ENCODE measurements around the gene PCDHB16. TPM values are rescaled to one million over a fixed set of nuclear protein-coding genes. Genes with fewer than 3 reads are reported as not detected.
"Not testable (repeated sequence)": the region's sequence is repeated elsewhere in the genome, so short reads cannot be mapped to it uniquely, and the experiment has no call there.

Gene PCDHB16
- 1 to 10 TPM; 4.9 to 8.4 (median 5.7) TPM for polyA plus RNA-seq (ENCODE audit: insufficient read length in 4 of 4)

DNA sequence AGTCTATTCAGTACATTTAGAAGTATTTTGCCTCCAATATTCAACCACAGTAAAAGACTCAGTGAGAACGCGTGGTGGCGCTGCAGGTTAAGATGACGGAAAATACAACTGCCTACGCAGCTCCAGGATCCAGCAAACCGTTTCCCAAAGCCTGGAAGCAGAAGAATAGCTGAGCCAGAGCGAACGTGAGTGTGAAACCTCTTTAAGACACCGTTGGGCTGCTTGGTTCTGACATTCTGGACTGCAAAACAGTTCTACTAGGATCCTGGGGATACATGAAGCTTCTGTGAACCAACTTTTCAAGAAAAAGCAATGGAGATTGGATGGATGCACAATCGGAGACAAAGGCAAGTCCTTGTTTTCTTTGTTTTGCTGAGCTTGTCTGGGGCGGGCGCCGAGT is at the start of gene PCDHB16:
PCDHB16 (plus strand) TSS at position 140 of the 400 bp plus-strand sequence; CDS start at position 313, 173 bp downstream.
- DNase-seq (ENCODE audit: low read depth in 4 of 4, low spot score in 3 of 4): no peak

DNA sequence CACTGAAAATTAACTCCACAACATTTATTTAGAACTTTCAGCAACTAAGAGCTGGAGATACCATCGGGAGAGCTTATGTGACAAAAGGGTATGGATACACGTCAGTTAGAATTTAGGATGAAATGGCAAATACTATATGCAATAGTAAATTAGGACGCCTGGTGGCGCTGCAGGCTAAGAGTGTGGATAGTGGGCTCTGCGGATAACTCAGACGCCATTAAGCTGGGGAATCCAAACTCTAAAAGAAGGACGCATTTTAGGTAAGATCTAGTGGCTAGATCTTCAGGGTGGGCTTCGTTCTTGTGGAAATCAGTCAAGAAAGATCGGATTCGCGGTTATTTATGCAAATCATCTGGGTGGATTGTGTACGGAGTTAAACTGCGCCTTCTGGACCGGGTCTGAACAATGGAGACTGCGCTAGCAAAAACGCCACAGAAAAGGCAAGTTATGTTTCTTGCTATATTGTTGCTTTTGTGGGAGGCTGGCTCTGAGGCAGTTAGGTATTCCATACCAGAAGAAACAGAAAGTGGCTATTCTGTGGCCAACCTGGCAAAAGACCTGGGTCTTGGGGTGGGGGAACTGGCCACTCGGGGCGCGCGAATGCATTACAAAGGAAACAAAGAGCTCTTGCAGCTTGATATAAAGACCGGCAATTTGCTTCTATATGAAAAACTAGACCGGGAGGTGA is 47.0 kb upstream of the PCDHB16 start, which contains the start of gene PCDHB5:
PCDHB5 (plus strand) TSS at position 177 of the 688 bp plus-strand sequence; CDS start at position 406, 229 bp downstream.
- no peak for DNase-seq (ENCODE audit: low read depth in 4 of 4, low spot score in 3 of 4)

DNA sequence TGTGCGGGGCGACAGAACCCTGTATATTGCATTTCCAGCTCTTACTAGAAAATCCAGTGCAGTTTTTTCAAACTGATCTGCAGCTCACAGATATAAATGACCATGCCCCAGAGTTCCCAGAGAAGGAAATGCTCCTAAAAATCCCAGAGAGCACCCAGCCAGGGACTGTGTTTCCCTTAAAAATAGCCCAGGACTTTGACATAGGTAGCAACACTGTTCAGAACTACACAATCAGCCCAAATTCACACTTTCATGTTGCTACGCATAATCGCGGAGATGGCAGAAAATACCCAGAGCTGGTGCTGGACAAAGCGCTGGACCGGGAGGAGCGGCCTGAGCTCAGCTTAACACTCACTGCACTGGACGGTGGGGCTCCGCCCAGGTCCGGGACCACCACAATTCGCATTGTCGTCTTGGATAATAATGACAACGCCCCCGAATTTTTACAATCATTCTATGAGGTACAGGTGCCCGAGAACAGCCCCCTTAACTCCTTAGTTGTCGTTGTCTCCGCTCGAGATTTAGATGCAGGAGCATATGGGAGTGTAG is 46.4 kb upstream of the PCDHB16 start:
- no peak for DNase-seq (ENCODE audit: low read depth in 4 of 4, low spot score in 3 of 4)

DNA sequence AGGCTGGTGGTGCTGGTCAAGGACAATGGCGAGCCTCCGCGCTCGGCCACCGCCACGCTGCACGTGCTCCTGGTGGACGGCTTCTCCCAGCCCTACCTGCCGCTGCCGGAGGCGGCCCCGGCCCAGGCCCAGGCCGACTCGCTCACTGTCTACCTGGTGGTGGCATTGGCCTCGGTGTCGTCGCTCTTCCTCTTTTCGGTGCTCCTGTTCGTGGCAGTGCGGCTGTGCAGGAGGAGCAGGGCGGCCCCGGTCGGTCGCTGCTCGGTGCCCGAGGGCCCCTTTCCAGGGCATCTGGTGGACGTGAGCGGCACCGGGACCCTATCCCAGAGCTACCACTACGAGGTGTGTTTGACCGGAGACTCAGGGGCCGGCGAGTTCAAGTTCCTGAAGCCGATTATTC is 44.8 kb upstream of the PCDHB16 start:
- DNase-seq (ENCODE audit: low read depth in 4 of 4, low spot score in 3 of 4): not testable (repeated sequence)

DNA sequence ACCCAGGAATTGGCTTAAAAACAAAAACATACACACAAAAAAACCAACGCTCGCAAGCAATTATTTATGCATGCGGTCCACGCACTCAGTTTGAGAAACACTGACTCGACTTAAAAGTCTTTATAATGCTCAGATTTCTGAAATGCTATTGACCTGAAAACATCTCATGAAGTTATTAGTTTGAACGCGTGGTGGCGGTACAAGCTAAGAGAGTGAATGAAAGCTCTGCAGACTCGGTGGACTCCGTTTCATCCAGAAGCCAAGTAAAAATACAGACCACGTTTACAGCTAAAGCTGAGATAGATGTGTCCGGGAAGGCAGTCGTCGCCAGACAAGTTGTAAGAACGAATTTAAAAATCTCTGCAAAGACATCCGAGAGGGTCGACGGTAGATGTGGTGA is 32.4 kb upstream of the PCDHB16 start, which contains the start of gene PCDHB6:
PCDHB6 (plus strand) TSS at position 246 of the 400 bp plus-strand sequence. CDS start 201 bp downstream, outside the sequence.
- no peak for DNase-seq (ENCODE audit: low read depth in 4 of 4, low spot score in 3 of 4)

DNA sequence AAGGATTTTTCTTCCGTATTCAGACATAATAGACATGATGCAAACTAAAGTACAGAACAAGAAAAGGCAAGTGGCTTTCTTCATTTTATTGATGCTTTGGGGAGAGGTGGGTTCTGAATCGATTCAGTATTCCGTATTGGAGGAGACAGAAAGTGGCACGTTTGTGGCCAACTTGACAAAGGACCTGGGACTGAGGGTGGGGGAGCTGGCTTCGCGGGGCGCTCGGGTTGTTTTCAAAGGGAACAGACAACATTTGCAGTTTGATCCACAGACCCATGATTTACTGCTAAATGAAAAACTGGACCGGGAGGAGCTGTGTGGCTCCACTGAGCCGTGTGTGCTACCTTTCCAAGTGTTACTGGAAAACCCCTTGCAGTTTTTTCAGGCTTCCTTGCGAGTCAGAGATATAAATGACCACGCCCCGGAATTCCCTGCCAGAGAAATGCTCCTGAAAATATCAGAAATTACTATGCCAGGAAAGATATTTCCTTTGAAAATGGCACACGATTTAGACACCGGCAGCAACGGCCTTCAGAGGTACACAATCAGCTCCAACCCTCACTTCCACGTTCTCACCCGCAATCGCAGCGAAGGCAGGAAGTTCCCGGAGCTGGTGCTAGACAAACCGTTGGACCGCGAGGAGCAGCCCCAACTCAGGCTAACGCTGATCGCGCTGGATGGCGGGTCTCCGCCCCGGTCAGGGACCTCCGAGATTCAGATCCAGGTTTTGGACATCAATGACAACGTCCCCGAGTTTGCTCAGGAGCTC is 31.8 kb upstream of the PCDHB16 start:
- no peak for DNase-seq (ENCODE audit: low read depth in 4 of 4, low spot score in 3 of 4)

DNA sequence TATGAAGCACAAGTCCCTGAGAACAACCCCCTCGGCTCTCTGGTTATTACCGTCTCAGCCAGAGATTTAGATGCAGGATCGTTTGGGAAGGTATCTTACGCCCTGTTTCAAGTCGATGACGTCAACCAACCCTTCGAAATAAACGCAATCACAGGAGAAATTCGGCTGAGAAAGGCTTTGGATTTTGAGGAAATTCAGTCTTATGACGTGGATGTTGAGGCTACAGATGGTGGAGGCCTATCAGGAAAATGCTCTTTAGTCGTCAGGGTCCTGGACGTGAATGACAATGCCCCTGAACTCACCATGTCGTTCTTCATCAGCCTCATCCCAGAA is 31.2 kb upstream of the PCDHB16 start:
- DNase-seq (ENCODE audit: low read depth in 4 of 4, low spot score in 3 of 4): no peak

DNA sequence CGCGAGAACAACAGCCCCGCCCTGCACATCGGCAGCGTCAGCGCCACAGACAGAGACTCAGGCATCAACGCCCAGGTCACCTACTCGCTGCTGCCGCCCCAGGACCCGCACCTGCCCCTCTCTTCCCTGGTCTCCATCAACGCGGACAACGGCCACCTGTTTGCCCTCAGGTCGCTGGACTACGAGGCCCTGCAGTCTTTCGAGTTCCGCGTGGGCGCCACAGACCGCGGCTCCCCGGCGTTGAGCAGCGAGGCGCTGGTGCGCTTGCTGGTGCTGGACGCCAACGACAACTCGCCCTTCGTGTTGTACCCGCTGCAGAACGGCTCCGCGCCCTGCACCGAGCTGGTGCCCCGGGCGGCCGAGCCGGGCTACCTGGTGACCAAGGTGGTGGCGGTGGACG is 30.6 kb upstream of the PCDHB16 start:
- DNase-seq (ENCODE audit: low read depth in 4 of 4, low spot score in 3 of 4): not testable (repeated sequence)

DNA sequence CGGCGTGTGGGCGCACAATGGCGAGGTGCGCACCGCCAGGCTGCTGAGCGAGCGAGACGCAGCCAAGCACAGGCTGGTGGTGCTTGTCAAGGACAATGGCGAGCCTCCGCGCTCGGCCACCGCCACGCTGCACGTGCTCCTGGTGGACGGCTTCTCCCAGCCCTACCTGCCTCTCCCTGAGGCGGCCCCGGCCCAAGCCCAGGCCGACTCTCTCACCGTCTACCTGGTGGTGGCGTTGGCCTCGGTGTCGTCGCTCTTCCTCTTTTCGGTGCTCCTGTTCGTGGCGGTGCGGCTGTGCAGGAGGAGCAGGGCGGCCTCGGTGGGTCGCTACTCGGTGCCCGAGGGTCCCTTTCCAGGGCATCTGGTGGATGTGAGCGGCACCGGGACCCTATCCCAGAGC is 30.1 kb upstream of the PCDHB16 start:
- not testable (repeated sequence) for DNase-seq (ENCODE audit: low read depth in 4 of 4, low spot score in 3 of 4)

DNA sequence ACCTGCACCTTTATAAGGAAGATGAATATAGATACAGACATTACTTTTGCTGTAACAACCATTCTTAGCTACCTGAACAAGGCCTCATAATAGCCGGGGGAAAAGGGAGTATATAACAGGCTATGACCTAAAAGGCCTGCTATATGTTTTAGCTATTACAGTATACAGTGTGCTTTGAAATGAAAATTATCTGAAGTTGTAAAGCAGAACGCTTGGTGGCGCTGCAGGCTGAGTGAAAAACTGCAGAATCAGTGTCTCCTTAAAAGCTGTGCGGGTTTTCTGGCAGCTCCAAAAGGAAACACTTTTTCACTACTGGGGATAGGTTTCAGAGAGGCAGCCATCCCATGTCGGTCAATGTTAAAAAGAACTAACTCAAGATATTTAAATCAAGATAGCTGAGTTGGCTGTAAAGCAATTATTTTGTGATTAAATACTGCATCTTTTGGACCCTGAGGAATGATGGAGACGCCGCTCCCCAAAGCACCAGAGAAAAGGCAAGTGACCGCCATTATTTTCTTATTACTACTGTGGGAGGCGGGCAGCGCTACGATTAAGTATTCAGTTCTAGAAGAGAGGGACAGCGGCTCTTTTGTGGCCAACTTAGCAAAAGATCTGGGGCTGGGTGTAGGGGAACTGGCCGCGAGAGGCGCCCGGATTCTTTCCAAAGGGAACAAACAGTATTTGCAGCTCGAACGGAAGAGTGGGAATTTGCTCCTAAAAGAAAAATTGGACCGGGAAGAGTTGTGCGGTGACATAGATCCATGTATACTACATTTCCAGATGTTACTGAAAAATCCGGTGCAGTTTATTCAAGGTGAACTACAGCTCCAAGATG is 26.4 kb upstream of the PCDHB16 start:
- DNase-seq (ENCODE audit: low read depth in 4 of 4, low spot score in 3 of 4): no peak

DNA sequence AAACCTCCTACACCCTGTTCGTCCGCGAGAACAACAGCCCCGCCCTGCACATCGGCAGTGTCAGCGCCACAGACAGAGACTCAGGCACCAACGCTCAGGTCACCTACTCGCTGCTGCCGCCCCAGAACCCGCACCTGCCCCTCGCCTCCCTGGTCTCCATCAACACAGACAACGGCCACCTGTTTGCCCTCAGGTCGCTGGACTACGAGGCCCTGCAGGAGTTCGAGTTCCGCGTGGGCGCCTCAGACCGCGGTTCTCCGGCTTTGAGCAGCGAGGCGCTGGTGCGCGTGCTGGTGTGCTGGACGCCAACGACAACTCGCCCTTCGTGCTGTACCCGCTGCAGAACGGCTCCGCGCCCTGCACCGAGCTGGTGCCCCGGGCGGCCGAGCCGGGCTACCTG is 24.8 kb upstream of the PCDHB16 start:
- not testable (repeated sequence) for DNase-seq (ENCODE audit: low read depth in 4 of 4, low spot score in 3 of 4)

DNA sequence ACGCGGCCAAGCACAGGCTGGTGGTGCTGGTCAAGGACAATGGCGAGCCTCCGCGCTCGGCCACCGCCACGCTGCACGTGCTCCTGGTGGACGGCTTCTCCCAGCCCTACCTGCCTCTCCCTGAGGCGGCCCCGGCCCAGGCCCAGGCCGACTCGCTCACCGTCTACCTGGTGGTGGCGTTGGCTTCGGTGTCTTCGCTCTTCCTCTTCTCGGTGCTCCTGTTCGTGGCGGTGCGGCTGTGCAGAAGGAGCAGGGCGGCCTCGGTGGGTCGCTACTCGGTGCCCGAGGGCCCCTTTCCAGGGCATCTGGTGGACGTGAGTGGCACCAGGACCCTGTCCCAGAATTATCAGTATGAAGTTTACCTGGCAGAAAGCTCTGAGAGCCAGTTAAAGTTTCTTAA is 24.3 kb upstream of the PCDHB16 start:
- DNase-seq (ENCODE audit: low read depth in 4 of 4, low spot score in 3 of 4): not testable (repeated sequence)

DNA sequence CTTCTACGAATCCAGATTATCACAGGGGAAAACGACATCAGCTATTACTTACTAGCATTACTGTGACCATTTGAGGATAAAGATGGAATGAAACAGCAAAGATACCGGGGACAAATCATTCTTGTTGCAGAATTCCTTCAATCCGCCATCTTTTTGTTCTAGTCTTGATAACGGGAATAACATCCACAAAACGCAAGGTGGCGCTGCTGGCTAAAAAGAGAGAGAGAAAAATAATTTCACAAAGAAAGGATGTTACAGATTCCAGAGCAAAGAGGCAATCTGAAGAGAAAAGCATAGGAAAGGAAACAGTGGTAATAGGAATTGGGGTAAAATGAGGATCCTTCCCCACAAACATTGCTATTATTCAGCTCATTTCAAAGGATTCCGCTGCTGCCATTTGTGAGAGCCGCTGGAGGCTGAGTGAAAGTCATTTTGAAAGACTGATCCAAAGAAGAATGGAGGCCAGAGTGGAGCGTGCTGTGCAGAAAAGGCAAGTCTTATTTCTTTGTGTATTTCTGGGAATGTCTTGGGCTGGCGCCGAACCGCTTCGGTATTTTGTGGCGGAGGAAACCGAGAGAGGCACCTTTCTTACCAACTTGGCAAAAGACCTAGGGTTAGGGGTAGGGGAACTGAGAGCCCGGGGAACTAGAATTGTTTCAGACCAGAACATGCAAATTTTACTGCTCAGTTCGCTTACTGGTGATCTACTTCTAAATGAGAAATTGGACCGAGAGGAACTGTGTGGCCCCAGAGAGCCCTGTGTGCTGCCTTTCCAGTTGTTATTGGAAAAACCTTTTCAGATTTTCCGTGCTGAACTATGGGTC is 9.6 kb upstream of the PCDHB16 start, which contains the start of gene PCDHB7:
PCDHB7 (plus strand) TSS at position 264 of the 824 bp plus-strand sequence; CDS start at position 456, 192 bp downstream.
- DNase-seq (ENCODE audit: low read depth in 4 of 4, low spot score in 3 of 4): no peak

DNA sequence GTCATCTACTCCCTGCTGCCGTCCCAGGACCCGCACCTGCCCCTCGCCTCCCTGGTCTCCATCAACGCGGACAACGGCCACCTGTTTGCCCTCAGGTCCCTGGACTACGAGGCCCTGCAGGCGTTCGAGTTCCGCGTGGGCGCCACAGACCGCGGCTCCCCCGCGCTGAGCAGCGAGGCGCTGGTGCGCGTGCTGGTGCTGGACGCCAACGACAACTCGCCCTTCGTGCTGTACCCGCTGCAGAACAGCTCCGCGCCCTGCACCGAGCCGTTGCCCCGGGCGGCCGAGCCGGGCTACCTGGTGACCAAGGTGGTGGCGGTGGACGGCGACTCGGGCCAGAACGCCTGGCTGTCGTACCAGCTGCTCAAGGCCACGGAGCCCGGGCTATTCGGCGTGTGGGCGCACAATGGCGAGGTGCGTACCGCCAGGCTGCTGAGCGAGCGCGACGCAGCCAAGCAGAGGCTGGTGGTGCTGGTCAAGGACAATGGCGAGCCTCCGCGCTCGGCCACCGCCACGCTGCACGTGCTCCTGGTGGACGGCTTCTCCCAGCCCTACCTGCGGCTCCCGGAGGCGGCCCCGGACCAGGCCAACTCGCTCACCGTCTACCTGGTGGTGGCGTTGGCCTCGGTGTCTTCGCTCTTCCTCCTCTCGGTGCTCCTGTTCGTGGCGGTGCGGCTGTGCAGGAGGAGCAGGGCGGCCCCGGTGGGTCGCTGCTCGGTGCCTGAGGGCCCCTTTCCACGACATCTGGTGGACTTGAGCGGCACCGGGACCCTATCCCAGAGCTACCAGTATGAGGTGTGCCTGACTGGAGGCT is 7.7 kb upstream of the PCDHB16 start:
- not testable (repeated sequence) for DNase-seq (ENCODE audit: low read depth in 4 of 4, low spot score in 3 of 4)

DNA sequence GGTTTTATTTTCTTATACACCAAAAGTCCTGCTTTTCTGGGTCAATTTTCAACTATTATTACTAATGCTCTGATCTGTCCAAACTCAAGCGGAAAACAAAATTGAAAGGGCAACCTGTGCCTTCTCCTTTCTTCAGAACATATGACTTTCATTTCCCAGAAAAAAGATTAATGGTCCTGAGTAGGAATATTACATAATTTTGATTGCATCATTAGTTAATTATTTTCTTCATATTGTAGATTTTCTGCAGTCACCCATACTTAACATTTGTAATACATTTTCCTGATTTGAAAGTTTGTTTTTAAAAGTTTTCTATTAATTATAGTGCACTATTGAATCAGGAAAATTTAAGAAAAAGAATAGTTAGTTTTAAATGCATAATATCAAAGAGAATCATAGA is 6.3 kb upstream of the PCDHB16 start:
- DNase-seq (ENCODE audit: low read depth in 4 of 4, low spot score in 3 of 4): no peak

DNA sequence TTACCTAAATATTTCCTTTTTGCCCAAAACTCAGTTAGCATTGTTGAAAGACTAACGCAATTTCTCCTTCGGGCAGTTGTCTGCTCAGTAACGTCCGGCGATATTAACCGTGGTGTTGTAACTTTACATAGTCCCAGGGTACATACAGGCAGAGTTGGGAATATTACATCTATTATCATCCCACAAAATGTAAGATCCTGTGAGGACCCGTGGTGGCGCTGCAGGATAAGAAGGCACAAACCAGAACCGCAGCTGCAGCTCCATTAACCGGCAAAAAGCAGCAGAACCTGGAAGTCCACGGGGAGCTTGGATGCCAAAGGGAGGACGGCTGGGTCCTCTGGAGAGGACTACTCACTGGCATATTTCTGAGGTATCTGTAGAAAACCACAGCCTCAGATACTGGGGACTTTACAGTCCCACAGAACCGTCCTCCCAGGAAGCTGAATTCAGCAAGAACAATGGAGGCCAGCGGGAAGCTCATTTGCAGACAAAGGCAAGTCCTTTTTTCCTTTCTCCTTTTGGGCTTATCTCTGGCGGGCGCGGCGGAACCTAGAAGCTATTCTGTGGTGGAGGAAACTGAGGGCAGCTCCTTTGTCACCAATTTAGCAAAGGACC is 4.5 kb upstream of the PCDHB16 start, which contains the start of gene PCDHB8:
PCDHB8 (plus strand) TSS at position 214 of the 615 bp plus-strand sequence; CDS start at position 459, 245 bp downstream.
- not testable (repeated sequence) for DNase-seq (ENCODE audit: low read depth in 4 of 4, low spot score in 3 of 4)

DNA sequence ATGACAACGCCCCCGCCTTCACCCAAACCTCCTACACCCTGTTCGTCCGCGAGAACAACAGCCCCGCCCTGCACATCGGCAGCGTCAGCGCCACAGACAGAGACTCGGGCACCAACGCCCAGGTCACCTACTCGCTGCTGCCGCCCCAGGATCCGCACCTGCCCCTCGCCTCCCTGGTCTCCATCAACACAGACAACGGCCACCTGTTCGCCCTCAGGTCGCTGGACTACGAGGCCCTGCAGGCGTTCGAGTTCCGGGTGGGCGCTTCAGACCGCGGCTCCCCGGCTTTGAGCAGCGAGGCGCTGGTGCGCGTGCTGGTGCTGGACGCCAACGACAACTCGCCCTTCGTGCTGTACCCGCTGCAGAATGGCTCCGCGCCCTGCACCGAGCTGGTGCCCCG is 2.8 kb upstream of the PCDHB16 start:
- DNase-seq (ENCODE audit: low read depth in 4 of 4, low spot score in 3 of 4): not testable (repeated sequence)

DNA sequence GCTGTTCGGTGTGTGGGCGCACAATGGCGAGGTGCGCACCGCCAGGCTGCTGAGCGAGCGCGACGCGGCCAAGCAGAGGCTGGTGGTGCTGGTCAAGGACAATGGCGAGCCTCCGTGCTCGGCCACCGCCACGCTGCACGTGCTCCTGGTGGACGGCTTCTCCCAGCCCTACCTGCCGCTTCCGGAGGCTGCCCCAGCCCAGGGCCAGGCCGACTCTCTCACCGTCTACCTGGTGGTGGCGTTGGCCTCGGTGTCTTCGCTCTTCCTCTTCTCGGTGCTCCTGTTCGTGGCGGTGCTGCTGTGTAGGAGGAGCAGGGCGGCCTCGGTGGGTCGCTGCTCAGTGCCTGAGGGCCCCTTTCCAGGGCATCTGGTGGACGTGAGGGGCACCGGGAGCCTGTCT is 2.3 kb upstream of the PCDHB16 start:
- not testable (repeated sequence) for DNase-seq (ENCODE audit: low read depth in 4 of 4, low spot score in 3 of 4)

Measured in left renal pelvis (tissue), 4 donors.